NB4 (cell line): ENCODE results near the gene CCDC88C.
A peak's percentile ranks its signal among the peaks of the same experiment; 100 is the strongest.

Experiments used
- DNase-seq: peaks from one replicate; pipeline ENCODE4 v3.0.0; 2010; ENCODE audit warnings: low read depth
- H3K4me3 ChIP-seq: one replicate; pipeline ENCODE4 v1.5.1; 2011; ENCODE audit warnings: mild to moderate bottlenecking, low read depth, low read length, moderate library complexity
- CTCF ChIP-seq: IDR thresholded peaks from one replicate; pipeline ENCODE4 v1.5.1; 2012; ENCODE audit warnings: low read depth, low read length
- MAX ChIP-seq: IDR thresholded peaks from 2 replicates; pipeline ENCODE4 v1.6.1; 2011; ENCODE audit warnings: low read depth, low read length
- MYC ChIP-seq: IDR thresholded peaks from 2 replicates; pipeline ENCODE4 v1.6.1; 2011; ENCODE audit warnings: low read depth, low read length
- POLR2A ChIP-seq: IDR thresholded peaks from 2 replicates; pipeline ENCODE4 v1.6.1; 2011; ENCODE audit warnings: mild to moderate bottlenecking; ENCODE audit not compliant: insufficient read length; ENCODE audit errors: extremely low read depth

CCDC88C gene

GRCh38 chr14:91232052-91232451 is 185.6 kb downstream of the CCDC88C start:
- TF ChIP-seq CTCF (no peak), MYC (no peak), MAX (peak; percentile 59), POLR2A (no peak)
- DNase-seq: peak; percentile 84

GRCh38 chr14:91231446-91231845 is 186.2 kb downstream of the CCDC88C start:
- DNase-seq: peak; percentile 43
- no peak overlapping the region for H3K4me3 ChIP-seq
- TF ChIP-seq CTCF (no peak), MAX (no peak), MYC (no peak)

More at GRCh38 chr14:91232052-91232451, 185.6 kb downstream of the CCDC88C start:
- no peak overlapping the region for H3K4me3 ChIP-seq

- TF ChIP-seq MAX (no peak), CTCF (no peak)
- H3K4me3 ChIP-seq: no peak overlapping the region
- peak; percentile 38 for DNase-seq
Observed at GRCh38 chr14:91230397-91231035, 187.1 kb downstream of the CCDC88C start.

GRCh38 chr14:91229743-91230200 is 187.8 kb downstream of the CCDC88C start:
- H3K4me3 ChIP-seq: no peak overlapping the region
- peak; percentile 64; the same call in 1 of the 2 replicates for TF ChIP-seq MAX
- peak; percentile 71; the same call in 1 of the 2 replicates for TF ChIP-seq MYC
- TF ChIP-seq POLR2A: no peak
- TF ChIP-seq CTCF: no peak
- DNase-seq: peak; percentile 95

GRCh38 chr14:91229005-91229382 is 188.6 kb downstream of the CCDC88C start:
- TF ChIP-seq POLR2A (no peak), MAX (no peak), MYC (no peak), CTCF (no peak)
- no peak overlapping the region for H3K4me3 ChIP-seq
- DNase-seq: no peak
